HCT116 (cell line): ENCODE measurements around the gene C1orf159. TPM values are rescaled to one million over a fixed set of nuclear protein-coding genes. Genes with fewer than 3 reads are reported as not detected.

Experiments used
- ATAC-seq: fragments of 200-7000 bp; cut with Tn5 transposase; 2 replicates; pipeline ENCODE4 v1.9.1; 2020; ENCODE audit warnings: mild to moderate bottlenecking, moderate library complexity
- BruUV-seq: library from RNA; stranded (reverse); fragments of 400-500 nt; replicated peaks from 2 replicates; lab custom pipeline; 2021; lab: Mats Ljungman, UMichigan
- CTCF ChIA-PET: fragments of 300-600 bp; sonication (Branson Sonifier 250); formaldehyde crosslinking; loops from one replicate; lab custom pipeline; 2021; ENCODE audit warnings: antibody characterized with exemption; lab: Charles Lee
- POLR2A ChIA-PET: fragments of 300-600, 350-600 bp; sonication (Branson Sonifier 250); formaldehyde crosslinking; loops from one replicate; lab custom pipeline; 2021; ENCODE audit warnings: antibody characterized with exemption; lab: Charles Lee
- RAD21 ChIA-PET, 2 experiments: fragments of 300-600 bp; sonication (Branson Sonifier 250); formaldehyde crosslinking; loops; one replicate each; lab custom pipeline; 2023; ENCODE audit warnings: low total read pairs in 2 of 2; ENCODE audit not compliant: uncharacterized antibody in 2 of 2, unreplicated experiment in 2 of 2, low non-redundant PET in 1 of 2; lab: Charles Lee
- DNase-seq: peaks from one replicate; pipeline ENCODE4 v3.0.0-alpha.2; 2010; ENCODE audit warnings: low read depth, low spot score
- H2AFZ ChIP-seq: fragments of 200-600 bp; shearing (Covaris generic), sonication (generic); 2 replicates; pipeline ENCODE4 v1.6.1; 2017; ENCODE audit warnings: low read depth, mixed run types, mixed read lengths, antibody characterized with exemption, low read length; ENCODE audit not compliant: poor library complexity, severe bottlenecking
- H3K27ac ChIP-seq: 2 replicates; pipeline ENCODE4 v1.5.1; 2012; ENCODE audit warnings: low read depth, low read length
- H3K27me3 ChIP-seq: fragments of 200-600 bp; sonication (generic); 2 replicates; pipeline ENCODE4 v1.6.1; 2016; ENCODE audit warnings: mixed run types, low read length, mixed read lengths; ENCODE audit not compliant: insufficient read depth
- H3K36me3 ChIP-seq, 2 experiments: fragments of 200-500 bp in 1 of 2; fragments of 200-600 bp in 1 of 2; sonication (Bioruptor generic) in 1 of 2; sonication (generic) in 1 of 2; 2 replicates each; pipeline versions ENCODE4 v1.5.1 to v1.6.1; 2014 to 2016; ENCODE audit warnings: low read length in 2 of 2, inconsistent platforms in 1 of 2, mixed read lengths in 1 of 2, mixed run types in 1 of 2; ENCODE audit not compliant: insufficient read depth in 2 of 2, control insufficient read depth in 1 of 2
- H3K4me1 ChIP-seq, 2 experiments: fragments of 200-600 bp in 1 of 2; sonication (generic) in 1 of 2; 2 replicates each; pipeline versions ENCODE4 v1.5.1 to v1.6.1; 2012 to 2017; ENCODE audit warnings: low read length in 2 of 2, inconsistent platforms in 1 of 2, mild to moderate bottlenecking in 1 of 2, mixed read lengths in 1 of 2, mixed run types in 1 of 2, moderate library complexity in 1 of 2; ENCODE audit not compliant: insufficient read depth in 2 of 2, control insufficient read depth in 1 of 2
- H3K4me2 ChIP-seq: fragments of 200-600 bp; sonication (generic); 2 replicates; pipeline ENCODE4 v1.6.1; 2017; ENCODE audit warnings: mixed run types, low read length, mixed read lengths
- H3K4me3 ChIP-seq, 2 experiments: fragments of 200-600 bp in 1 of 2; sonication (generic) in 1 of 2; replicated peaks in 1 of 2; 2 replicates each; pipeline ENCODE4 v1.5.1; 2011 to 2016; ENCODE audit warnings: low read length in 2 of 2, control low read depth in 1 of 2, low read depth in 1 of 2, mild to moderate bottlenecking in 1 of 2, mixed read lengths in 1 of 2, mixed run types in 1 of 2
- H3K79me2 ChIP-seq: fragments of 200-600 bp; sonication (generic); 2 replicates; pipeline ENCODE4 v1.6.1; 2017; ENCODE audit warnings: mild to moderate bottlenecking, mixed run types, low read length, moderate library complexity, mixed read lengths; ENCODE audit not compliant: insufficient read depth
- H3K9ac ChIP-seq: fragments of 200-600 bp; sonication (generic); 2 replicates; pipeline ENCODE4 v1.6.1; 2016; ENCODE audit warnings: low read length, mixed read lengths
- H3K9me2 ChIP-seq: fragments of 200-600 bp; sonication (generic), shearing (Covaris generic); 2 replicates; pipeline ENCODE4 v1.6.1; 2017; ENCODE audit warnings: mixed run types, mild to moderate bottlenecking, moderate library complexity; ENCODE audit not compliant: insufficient read depth
- H3K9me3 ChIP-seq, 2 experiments: fragments of 200-500 bp in 1 of 2; fragments of 200-600 bp in 1 of 2; sonication (Bioruptor generic) in 1 of 2; sonication (generic) in 1 of 2; 2 replicates each; pipeline ENCODE4 v1.6.1; 2014 to 2017; ENCODE audit warnings: low read length in 2 of 2, mixed read lengths in 2 of 2, inconsistent platforms in 1 of 2, low read depth in 1 of 2, mild to moderate bottlenecking in 1 of 2, mixed run types in 1 of 2, moderate library complexity in 1 of 2; ENCODE audit not compliant: control insufficient read depth in 1 of 2, insufficient read depth in 1 of 2
- H4K20me1 ChIP-seq: fragments of 200-600 bp; sonication (generic), shearing (Covaris generic); 2 replicates; pipeline ENCODE4 v1.6.1; 2017; ENCODE audit warnings: mixed run types, mild to moderate bottlenecking, moderate library complexity; ENCODE audit not compliant: insufficient read depth
- FOSL1 ChIP-seq: IDR thresholded peaks from 2 replicates; pipeline ENCODE4 v1.6.1; 2012; ENCODE audit warnings: low read depth
- POLR2A ChIP-seq: IDR thresholded peaks from 2 replicates; pipeline ENCODE4 v1.7.0; 2011; ENCODE audit warnings: borderline replicate concordance; ENCODE audit not compliant: insufficient read depth, insufficient read length; ENCODE audit errors: extremely low read depth
- RAD21 ChIP-seq: IDR thresholded peaks from 2 replicates; pipeline ENCODE4 v1.6.1; 2012; ENCODE audit warnings: low read depth, mild to moderate bottlenecking
- REST ChIP-seq: IDR thresholded peaks from 2 replicates; pipeline ENCODE4 v1.6.1; 2012; ENCODE audit warnings: low read depth
- ZNF274 ChIP-seq: fragments of 200-500 bp; sonication (Bioruptor generic); IDR thresholded peaks from 2 replicates; pipeline ENCODE4 v1.6.1; 2014; ENCODE audit warnings: mild to moderate bottlenecking, low read depth, low read length, inconsistent platforms
- intact Hi-C: fragments of 100-400 bp; cut with micrococcal nuclease; formaldehyde crosslinking; loops from 2 replicates; pipeline ENCODE4 v1.10.0; 2022
- total RNA-seq: library from RNA; stranded (reverse); gene quantifications from one replicate; pipeline ENCODE4 v1.2.1, GENCODE V29; 2021; ENCODE audit not compliant: unreplicated experiment
- TF ChIP-seq, protein P1 (sequence below): IDR thresholded peaks from 2 replicates; pipeline ENCODE4 v1.6.1; 2012

The C1orf159 gene
- total RNA-seq, 1 experiment from 2014 or later, result 22.7 TPM

- CTCF ChIA-PET, result no interaction called here
Measured at GRCh38 chr1:1085911-1086841, 29.7 kb downstream of the C1orf159 start.

More at GRCh38 chr1:1085911-1086841, 29.7 kb downstream of the C1orf159 start:
- Histone ChIP-seq H3K36me3 (no peaks in the 10 kb centered on the region), H2AFZ (no peak overlapping the region), H3K27me3 (no peaks in the 10 kb centered on the region), H3K9ac (no peak overlapping the region), H3K4me2 (no peak overlapping the region), H4K20me1 (no peaks in the 10 kb centered on the region), H3K9me2 (no peaks in the 10 kb centered on the region), H3K9me3 (no peaks in the 10 kb centered on the region), H3K4me3 (no peak overlapping the region), H3K79me2 (no peaks in the 10 kb centered on the region), H3K27ac (no peak overlapping the region; the same call in 1 of the 2 replicates), H3K4me1 (no peaks in the 10 kb centered on the region)
- ATAC-seq, result no peak
- TF ChIP-seq ZNF274 (no peak), RAD21 (no peak), POLR2A (no peak), REST (no peak), FOSL1 (no peak)
- TF ChIP-seq, protein P1, sequence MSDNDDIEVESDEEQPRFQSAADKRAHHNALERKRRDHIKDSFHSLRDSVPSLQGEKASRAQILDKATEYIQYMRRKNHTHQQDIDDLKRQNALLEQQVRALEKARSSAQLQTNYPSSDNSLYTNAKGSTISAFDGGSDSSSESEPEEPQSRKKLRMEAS, result no peak
- intact Hi-C loops, result no loop called here
- ChIA-PET POLR2A (no interaction called here), RAD21 (no interaction called here)
- BruUV-seq, result no TSS peak
- DNase-seq, result no peak
